ENCODE results near the gene BLTP3A.

DNA sequence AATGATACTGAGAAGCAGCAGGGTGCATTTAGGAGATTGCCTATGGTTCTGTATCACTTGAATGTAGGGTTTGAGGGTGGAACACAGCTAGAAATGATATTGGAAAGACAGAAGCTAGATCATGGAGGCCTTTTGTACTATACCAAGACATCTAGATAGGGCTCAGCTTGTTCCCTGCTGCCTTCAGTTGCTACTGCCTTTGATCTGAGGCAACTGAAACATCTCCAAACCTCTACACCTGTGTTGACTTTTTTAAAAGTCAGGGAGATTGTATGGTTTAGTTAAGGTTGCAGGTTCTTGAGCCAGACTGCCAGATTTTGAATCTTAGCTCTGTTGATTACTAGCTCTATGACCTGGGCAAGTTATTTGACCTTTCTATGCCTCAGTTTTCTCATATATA lies 12.7 kb downstream of the BLTP3A start:
- TF ChIP-seq, protein P1, sequence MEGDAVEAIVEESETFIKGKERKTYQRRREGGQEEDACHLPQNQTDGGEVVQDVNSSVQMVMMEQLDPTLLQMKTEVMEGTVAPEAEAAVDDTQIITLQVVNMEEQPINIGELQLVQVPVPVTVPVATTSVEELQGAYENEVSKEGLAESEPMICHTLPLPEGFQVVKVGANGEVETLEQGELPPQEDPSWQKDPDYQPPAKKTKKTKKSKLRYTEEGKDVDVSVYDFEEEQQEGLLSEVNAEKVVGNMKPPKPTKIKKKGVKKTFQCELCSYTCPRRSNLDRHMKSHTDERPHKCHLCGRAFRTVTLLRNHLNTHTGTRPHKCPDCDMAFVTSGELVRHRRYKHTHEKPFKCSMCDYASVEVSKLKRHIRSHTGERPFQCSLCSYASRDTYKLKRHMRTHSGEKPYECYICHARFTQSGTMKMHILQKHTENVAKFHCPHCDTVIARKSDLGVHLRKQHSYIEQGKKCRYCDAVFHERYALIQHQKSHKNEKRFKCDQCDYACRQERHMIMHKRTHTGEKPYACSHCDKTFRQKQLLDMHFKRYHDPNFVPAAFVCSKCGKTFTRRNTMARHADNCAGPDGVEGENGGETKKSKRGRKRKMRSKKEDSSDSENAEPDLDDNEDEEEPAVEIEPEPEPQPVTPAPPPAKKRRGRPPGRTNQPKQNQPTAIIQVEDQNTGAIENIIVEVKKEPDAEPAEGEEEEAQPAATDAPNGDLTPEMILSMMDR (IDR thresholded peaks at IDR 0.05): no peak
- TF ChIP-seq, protein P2, sequence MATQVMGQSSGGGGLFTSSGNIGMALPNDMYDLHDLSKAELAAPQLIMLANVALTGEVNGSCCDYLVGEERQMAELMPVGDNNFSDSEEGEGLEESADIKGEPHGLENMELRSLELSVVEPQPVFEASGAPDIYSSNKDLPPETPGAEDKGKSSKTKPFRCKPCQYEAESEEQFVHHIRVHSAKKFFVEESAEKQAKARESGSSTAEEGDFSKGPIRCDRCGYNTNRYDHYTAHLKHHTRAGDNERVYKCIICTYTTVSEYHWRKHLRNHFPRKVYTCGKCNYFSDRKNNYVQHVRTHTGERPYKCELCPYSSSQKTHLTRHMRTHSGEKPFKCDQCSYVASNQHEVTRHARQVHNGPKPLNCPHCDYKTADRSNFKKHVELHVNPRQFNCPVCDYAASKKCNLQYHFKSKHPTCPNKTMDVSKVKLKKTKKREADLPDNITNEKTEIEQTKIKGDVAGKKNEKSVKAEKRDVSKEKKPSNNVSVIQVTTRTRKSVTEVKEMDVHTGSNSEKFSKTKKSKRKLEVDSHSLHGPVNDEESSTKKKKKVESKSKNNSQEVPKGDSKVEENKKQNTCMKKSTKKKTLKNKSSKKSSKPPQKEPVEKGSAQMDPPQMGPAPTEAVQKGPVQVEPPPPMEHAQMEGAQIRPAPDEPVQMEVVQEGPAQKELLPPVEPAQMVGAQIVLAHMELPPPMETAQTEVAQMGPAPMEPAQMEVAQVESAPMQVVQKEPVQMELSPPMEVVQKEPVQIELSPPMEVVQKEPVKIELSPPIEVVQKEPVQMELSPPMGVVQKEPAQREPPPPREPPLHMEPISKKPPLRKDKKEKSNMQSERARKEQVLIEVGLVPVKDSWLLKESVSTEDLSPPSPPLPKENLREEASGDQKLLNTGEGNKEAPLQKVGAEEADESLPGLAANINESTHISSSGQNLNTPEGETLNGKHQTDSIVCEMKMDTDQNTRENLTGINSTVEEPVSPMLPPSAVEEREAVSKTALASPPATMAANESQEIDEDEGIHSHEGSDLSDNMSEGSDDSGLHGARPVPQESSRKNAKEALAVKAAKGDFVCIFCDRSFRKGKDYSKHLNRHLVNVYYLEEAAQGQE (IDR thresholded peaks at IDR 0.05; ENCODE audit: insufficient read depth in 1 of 2, low read depth in 2 of 2, low read length in 1 of 2): no peak
- TF ChIP-seq POLR2AphosphoS5 (IDR thresholded peaks at IDR 0.05; ENCODE audit: low read depth, low read length): no peak
- TF ChIP-seq SIN3A (IDR thresholded peaks at IDR 0.05; ENCODE audit: borderline replicate concordance, insufficient read depth, low read depth, low read length): no peak

All from Panc1 (cell line).